Upper lobe of left lung (tissue), 6 donors: ENCODE measurements around the gene TFF3. TPM values are rescaled to one million over a fixed set of nuclear protein-coding genes. Genes with fewer than 3 reads are reported as not detected.
A peak's percentile ranks its signal among the peaks of the same experiment; 100 is the strongest.

Source experiments
- ATAC-seq, 2 donors: fragments of 200-7000 bp; cut with Tn5 transposase; one replicate each; pipeline ENCODE4 v1.9.1; 2022; ENCODE audit warnings: mild to moderate bottlenecking in 2 of 2, moderate library complexity in 2 of 2; ENCODE audit not compliant: low FRiP score in 2 of 2
- DNase-seq, 2 donors: peaks; one replicate each; pipeline ENCODE4 v3.0.0-alpha.2; 2019 to 2020
- H3K27ac ChIP-seq, 4 donors: fragments of 200-600 bp; sonication (generic); one replicate each; pipeline ENCODE4 v1.5.1; 2016 to 2019
- H3K27me3 ChIP-seq, 4 donors: fragments of 200-600 bp; sonication (generic); one replicate each; pipeline ENCODE4 v1.5.1; 2017 to 2019
- H3K36me3 ChIP-seq, 4 donors: fragments of 200-600 bp; sonication (generic); one replicate each; pipeline ENCODE4 v1.5.1; 2016 to 2019
- H3K4me1 ChIP-seq, 4 donors: fragments of 200-600 bp; sonication (generic); one replicate each; pipeline ENCODE4 v1.5.1; 2018 to 2019
- H3K4me3 ChIP-seq, 4 donors: fragments of 200-600 bp; sonication (generic); one replicate each; pipeline ENCODE4 v1.5.1; 2017 to 2019; ENCODE audit warnings: mild to moderate bottlenecking in 2 of 4, moderate library complexity in 1 of 4
- H3K9me3 ChIP-seq, 4 donors: fragments of 200-600 bp; sonication (generic); one replicate each; pipeline ENCODE4 v1.5.1; 2018 to 2019
- CTCF ChIP-seq, 6 experiments: fragments of 450-650 bp in 4 of 6; fragments of 200-600 bp in 2 of 6; sonication (generic) in 2 of 6; IDR thresholded peaks; one replicate each; pipeline ENCODE4 v1.5.1; 2016 to 2019; ENCODE audit warnings: antibody characterized with exemption in 6 of 6
- EP300 ChIP-seq, 4 donors: sonication (generic); formaldehyde crosslinking; IDR thresholded peaks; one replicate each; pipeline ENCODE4 v1.5.1; 2017; ENCODE audit warnings: antibody characterized with exemption in 4 of 4, control low read depth in 2 of 4
- POLR2A ChIP-seq, 4 donors: fragments of 450-650 bp; IDR thresholded peaks; one replicate each; pipeline ENCODE4 v1.5.1; 2016 to 2017; ENCODE audit warnings: antibody characterized with exemption in 4 of 4, mild to moderate bottlenecking in 2 of 4
- POLR2AphosphoS5 ChIP-seq, 2 donors: sonication (generic); formaldehyde crosslinking; IDR thresholded peaks; one replicate each; pipeline ENCODE4 v1.5.1; 2017; ENCODE audit warnings: antibody characterized with exemption in 2 of 2
- WGBS, 2 donors: methylation state at CpG; one replicate each; pipeline ENCODE4 v1.1.5; 2017 to 2018; 5-methylcytosine and 5-hydroxymethylcytosine counted together
- total RNA-seq, 6 donors: library from RNA; depleted of rRNA in 4 of 6; stranded (reverse); fragments of >200 nt in 4 of 6; gene quantifications; one replicate each; pipeline versions ENCODE4 v1.1.0 to v1.2.1, GENCODE V29; 2016 to 2021
- donor health status: DM: no; HTN: no; CAD: no; lungs with moderate emphysema.
- donor health status: DM: no; HTN: yes; CAD: no; lungs with severe emphysema.

Gene TFF3
- total RNA-seq = 10 to 100 TPM in 5 of 6 donors, 1 to 10 TPM in 1; 5.9 to 21.5 (median 18.2) TPM

DNA sequence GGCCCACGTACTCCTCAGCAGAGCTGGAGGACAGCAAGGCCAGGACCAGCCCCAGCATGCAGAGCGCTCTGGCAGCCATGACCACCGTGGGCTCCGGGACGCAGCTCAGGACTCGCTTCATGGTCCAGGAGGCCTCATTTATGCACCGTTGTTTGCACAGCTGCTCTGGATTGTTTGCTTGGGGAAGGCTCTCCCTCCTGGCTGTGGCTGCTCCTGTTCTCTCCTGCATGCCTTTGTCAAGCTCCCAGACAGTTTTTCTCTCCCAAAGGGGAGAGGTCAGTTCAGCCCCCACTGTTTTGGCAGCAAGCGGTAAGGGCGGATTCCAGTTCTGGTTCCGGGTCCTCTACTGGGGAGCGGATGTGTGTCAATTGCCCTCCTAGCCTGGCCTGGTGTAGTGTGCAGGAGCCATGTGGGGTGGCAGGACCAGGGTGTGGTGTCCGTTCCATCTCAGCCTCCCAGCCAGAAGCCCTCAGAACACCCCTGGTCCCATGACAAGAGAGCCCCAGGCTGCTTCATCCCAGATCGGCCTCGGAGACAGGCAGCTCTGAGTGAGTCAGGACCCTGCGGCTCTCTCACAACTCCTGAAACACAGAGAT, at the start of gene TFF3:
Gene TFF3 (minus strand): TSS at position 114 of the 596 bp plus-strand sequence. CDS start 35 bp downstream, at position 79.
- peaks cover 7 to 26% (median 16%) of the 10 kb centered on the region in 4 donors for H3K4me1 ChIP-seq
- H3K27me3 ChIP-seq = no peaks in the 10 kb centered on the region
- WGBS, 2 donors = 67 to 74% methylated on average over 8 to 15 of the region's 15 CpGs
- ATAC-seq = peak in 1 of 2 donors; percentile 1
- no peak within 1 kb of the TSS for H3K27ac ChIP-seq
- H3K4me3 ChIP-seq = no peak within 1 kb of the TSS
- H3K36me3 ChIP-seq = no peaks in the 10 kb centered on the region
- TF ChIP-seq CTCF (IDR thresholded peaks at IDR 0.05) = no peak
- TF ChIP-seq POLR2AphosphoS5 (IDR thresholded peaks at IDR 0.05) = no peak
- TF ChIP-seq POLR2A (IDR thresholded peaks at IDR 0.05) = no peak
- TF ChIP-seq EP300 (IDR thresholded peaks at IDR 0.05) = no peak
- peak in 1 of 2 donors; percentile 54 for DNase-seq
- no peaks in the 10 kb centered on the region for H3K9me3 ChIP-seq

GRCh38 chr21:42364304-42364865, 49.2 kb upstream of the TFF3 start:
- H3K9me3 ChIP-seq = peaks cover 0 to 3% (median 0%) of the 10 kb centered on the region in 4 donors
- TF ChIP-seq POLR2AphosphoS5 (IDR thresholded peaks at IDR 0.05) (no peak), POLR2A (IDR thresholded peaks at IDR 0.05) (no peak), CTCF (IDR thresholded peaks at IDR 0.05) (no peak), EP300 (IDR thresholded peaks at IDR 0.05) (no peak)
- no peak for ATAC-seq
- H3K27ac ChIP-seq = no peak overlapping the region
- DNase-seq = no peak
- 69 to 83% methylated on average over 8 to 13 of the region's 13 CpGs for whole genome bisulfite sequencing, 2 donors
- no peaks in the 10 kb centered on the region for H3K36me3 ChIP-seq
- no peaks in the 10 kb centered on the region for H3K4me1 ChIP-seq
- H3K27me3 ChIP-seq = no peaks in the 10 kb centered on the region
- H3K4me3 ChIP-seq = no peak overlapping the region

- Histone ChIP-seq H3K27ac (no peak overlapping the region), H3K36me3 (no peaks in the 10 kb centered on the region), H3K9me3 (peaks cover 0 to 3% (median 0%) of the 10 kb centered on the region in 4 donors), H3K27me3 (no peaks in the 10 kb centered on the region), H3K4me3 (no peak overlapping the region), H3K4me1 (no peaks in the 10 kb centered on the region)
- TF ChIP-seq POLR2AphosphoS5 (IDR thresholded peaks at IDR 0.05) (no peak), EP300 (IDR thresholded peaks at IDR 0.05) (no peak), POLR2A (IDR thresholded peaks at IDR 0.05) (no peak), CTCF (IDR thresholded peaks at IDR 0.05) (no peak)
- ATAC-seq = no peak
- DNase-seq = no peak
- WGBS, 2 donors = 61 to 65% methylated on average over 8 of the region's 8 CpGs
Observed at GRCh38 chr21:42363312-42363711, 48.1 kb upstream of the TFF3 start.

DNA sequence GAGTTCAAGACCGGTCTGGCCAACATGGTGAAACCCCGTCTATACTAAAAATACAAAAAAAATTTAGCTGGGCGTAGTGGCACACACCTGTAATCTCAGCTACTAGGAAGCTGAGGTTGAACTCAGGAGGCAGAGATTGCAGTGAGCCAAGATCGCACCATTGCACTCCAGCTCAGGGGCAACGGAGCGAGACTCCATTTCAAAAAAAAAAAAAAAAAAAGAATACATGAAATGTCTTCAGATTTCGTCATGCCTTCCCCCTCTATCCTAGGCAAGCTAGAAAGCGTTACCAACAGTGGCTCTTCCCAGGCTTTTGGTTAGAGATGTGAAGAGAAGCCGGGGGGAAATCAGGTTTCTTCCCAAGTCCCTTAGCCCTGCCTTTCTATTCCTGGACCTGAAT, 47.5 kb upstream of the TFF3 start:
- DNase-seq = no peak
- no peak overlapping the region for H3K27ac ChIP-seq
- no peaks in the 10 kb centered on the region for H3K4me1 ChIP-seq
- H3K4me3 ChIP-seq = no peak overlapping the region
- no peak for ATAC-seq
- H3K27me3 ChIP-seq = no peaks in the 10 kb centered on the region
- WGBS, 2 donors = 72 to 76% methylated on average over 9 of the region's 9 CpGs
- H3K9me3 ChIP-seq = peaks cover 0 to 3% (median 0%) of the 10 kb centered on the region in 4 donors
- no peaks in the 10 kb centered on the region for H3K36me3 ChIP-seq
- no peak for TF ChIP-seq CTCF (IDR thresholded peaks at IDR 0.05)
- no peak for TF ChIP-seq EP300 (IDR thresholded peaks at IDR 0.05)
- TF ChIP-seq POLR2A (IDR thresholded peaks at IDR 0.05) = no peak

- Histone ChIP-seq H3K4me1 (no peaks in the 10 kb centered on the region), H3K4me3 (no peak overlapping the region), H3K9me3 (peaks cover 0 to 3% (median 0%) of the 10 kb centered on the region in 4 donors), H3K27me3 (no peaks in the 10 kb centered on the region), H3K27ac (no peak overlapping the region), H3K36me3 (no peaks in the 10 kb centered on the region)
- no peak for DNase-seq
- 66 to 84% methylated on average over 12 of the region's 12 CpGs for WGBS, 2 donors
- no peak for TF ChIP-seq EP300 (IDR thresholded peaks at IDR 0.05)
- TF ChIP-seq CTCF (IDR thresholded peaks at IDR 0.05) = no peak
- TF ChIP-seq POLR2A (IDR thresholded peaks at IDR 0.05) = no peak
- no peak for TF ChIP-seq POLR2AphosphoS5 (IDR thresholded peaks at IDR 0.05)
- ATAC-seq = no peak
Observed at GRCh38 chr21:42362198-42362597, 47.0 kb upstream of the TFF3 start.
